Measurements from ENCODE around the gene ARL8A.
"Not testable (repeated sequence)": the region's sequence is repeated elsewhere in the genome, so short reads cannot be mapped to it uniquely, and the experiment has no call there.

ARL8A gene

GRCh38 chr1:202158810-202159533 is 14.4 kb upstream of the ARL8A start:
- no peak for DNase-seq (ENCODE audit: low read depth)

DNA sequence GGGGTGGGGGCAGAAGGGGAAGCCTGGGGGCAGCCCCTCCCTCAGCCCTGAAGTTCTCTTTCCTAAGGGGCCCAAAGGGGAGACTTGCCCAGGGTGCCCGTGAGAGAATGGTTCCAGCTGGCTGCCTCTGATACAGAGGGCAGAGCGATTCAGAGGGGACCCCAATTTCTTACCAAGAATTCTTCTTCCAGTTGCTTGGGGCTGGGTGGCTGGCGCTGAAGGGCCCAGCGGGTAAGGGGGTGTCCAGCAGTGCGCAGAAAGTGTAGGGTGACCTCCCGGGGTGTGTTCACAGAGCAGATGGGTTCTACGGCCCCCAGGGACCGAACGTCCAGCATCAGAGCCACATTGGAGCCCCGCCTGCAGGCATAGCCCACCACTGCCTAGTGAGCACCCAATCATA is 13.4 kb upstream of the ARL8A start:
- no peak for DNase-seq (ENCODE audit: low read depth)

- no peak for DNase-seq (ENCODE audit: low read depth)
These were observed 12.1 kb upstream of the ARL8A start for GRCh38 chr1:202156590-202156989.

DNA sequence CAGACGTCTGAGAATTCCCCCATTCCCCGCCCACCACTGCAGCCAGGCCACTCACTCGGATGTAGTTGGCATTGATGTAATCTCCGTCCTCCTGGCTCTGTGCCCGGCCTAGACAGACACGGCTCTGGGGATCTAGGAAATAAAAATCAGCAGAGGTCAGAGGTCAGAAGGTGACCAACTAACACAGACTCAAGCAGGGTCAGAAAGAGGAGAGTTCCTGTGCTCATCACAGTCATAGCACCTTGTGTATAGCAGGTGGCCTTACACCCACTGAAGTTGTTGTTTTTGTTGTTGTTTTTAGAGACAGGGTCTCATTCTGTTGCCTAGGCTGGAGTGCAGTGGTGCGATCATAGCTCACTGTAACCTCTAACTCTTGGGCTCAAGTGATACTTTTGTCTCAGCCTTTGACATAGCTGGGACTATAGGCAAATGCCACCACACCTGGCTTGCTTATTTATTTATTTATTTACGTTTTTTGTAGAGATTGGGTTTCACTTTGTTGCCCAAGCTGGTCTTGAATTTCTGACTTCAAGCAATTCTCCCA is 11.0 kb upstream of the ARL8A start:
- no peak for DNase-seq (ENCODE audit: low read depth)

- peak; percentile 51 for DNase-seq (ENCODE audit: low read depth)
These were observed 10.4 kb upstream of the ARL8A start for GRCh38 chr1:202154766-202155477.

DNA sequence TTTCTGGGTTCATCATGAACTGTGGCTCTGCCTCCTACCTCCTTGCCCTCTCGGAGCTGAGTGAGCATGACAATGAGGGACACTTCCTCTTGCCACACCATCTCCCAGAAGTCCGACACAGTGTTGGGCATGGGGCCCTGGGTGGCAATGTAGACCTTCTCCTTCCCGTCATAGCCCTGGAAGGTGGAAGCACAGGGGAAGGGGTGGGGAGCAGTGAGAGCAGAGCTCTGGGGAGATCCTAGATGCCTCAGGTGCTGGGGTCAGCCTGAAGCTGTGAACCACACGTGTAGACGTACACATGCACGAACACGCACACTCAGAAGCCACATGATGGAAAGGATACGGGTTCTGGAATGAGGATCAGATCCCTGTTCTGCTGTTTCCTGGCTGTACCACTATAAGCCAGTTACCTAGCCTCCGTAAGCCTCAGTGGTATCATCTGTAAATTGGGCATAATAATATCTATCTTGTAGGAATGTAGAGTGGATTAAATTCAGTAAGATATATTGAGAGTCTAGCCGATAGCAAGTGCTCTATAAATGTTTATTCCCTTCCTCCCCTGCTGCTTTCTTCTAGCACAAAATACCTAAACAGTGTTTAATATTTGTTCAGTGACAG is 9.7 kb upstream of the ARL8A start:
- no peak for DNase-seq (ENCODE audit: low read depth)

DNA sequence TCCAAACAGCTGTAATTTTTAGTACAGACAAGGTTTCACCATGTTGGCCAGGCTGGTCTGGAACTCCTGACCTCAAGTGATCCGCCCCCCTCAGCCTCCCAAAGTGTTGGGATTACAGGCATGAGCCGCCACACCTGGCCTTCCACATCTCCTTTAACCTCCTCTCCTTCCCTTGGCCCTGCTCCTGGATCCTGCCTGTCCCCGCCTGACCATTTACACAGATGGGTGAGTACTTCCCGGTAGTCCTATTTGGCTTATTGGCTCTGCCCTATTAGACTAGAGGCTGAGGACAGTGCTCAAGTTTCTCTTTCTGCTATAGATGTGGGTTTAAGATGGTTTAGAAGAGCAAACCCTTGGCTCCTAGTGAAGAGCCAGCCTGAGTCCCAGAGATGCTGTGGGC is 8.7 kb upstream of the ARL8A start:
- DNase-seq (ENCODE audit: low read depth), result no peak

DNA sequence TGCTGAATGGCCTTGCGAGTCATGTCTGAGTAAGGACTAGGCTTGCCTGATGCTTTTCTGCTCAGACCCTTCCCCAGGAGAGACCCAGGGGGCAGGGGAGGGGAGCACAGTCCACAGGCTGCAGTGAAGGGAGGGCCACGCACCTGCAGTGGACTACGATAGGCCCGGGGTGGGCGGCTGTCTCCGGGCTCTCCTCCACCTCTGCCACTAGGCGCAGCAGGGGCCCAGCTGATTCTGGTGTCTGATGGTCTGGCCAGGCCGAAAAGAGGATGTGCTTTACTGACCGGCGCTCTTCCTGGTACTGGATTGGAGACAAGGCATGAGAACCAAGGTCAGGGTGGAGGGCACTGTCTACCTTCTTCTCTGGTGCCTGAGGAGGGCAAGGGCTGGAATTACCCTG is 7.9 kb upstream of the ARL8A start:
- no peak for DNase-seq (ENCODE audit: low read depth)

GRCh38 chr1:202151045-202151444 is 6.5 kb upstream of the ARL8A start:
- no peak for DNase-seq (ENCODE audit: low read depth)

DNA sequence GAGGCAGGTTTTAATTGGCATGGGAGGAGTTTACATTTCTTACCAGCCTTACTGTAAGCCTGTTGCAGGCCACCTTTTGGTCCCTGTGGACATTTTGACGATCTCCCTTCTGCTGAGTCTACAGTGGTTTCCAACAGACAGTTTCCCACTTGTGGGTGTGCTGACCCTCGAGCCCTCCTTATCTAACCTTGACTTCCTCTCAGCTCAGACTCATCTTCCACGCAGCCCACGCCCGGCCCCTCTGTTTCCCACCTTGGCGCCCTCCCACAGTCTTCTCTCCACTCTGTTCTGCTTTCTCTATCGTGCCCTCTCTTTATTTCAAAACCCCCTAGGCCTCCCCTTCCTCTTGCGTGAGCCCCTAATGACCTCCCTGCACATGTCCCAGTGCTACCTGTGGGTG is 6.1 kb upstream of the ARL8A start:
- DNase-seq (ENCODE audit: low read depth), result no peak

DNA sequence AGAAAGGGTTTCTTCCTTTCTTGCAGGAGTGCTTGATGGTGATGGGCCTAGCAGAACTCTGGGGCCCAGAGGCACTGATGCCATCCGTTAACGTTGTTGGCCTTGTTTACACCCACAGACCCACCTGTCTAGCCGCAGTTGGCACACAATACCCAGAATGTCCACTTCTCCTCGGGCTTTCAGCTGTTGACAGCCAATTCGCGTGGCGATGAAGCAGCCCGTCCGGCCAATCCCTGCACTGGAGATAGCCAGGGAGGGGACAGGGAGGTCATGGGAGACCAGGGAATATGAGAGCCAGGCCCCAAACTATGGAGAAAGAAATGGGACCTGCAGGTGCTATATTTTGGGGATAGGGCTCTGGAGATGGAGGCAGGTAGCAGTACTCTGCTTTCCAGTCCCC is 5.7 kb upstream of the ARL8A start:
- DNase-seq (ENCODE audit: low read depth), result no peak

DNA sequence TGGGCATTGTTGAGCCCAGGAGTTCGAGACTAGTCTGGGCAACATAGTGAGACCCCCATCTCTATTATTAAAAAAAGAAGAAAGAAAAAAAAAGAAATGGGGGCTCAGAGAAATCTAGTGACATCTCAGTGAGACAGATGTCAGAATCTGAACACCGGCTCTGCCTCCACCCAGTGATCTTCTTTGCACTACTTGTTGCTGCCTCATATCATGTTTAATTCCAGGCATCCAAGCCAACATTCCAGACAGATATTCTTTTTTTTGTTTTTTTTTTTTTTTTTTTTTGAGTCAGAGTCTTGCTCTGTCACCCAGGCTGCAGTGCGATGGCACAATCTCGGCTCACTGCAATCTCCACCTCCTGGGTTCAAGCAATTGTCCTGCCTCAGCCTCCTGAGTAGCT is 5.0 kb upstream of the ARL8A start:
- no peak for DNase-seq (ENCODE audit: low read depth)

DNA sequence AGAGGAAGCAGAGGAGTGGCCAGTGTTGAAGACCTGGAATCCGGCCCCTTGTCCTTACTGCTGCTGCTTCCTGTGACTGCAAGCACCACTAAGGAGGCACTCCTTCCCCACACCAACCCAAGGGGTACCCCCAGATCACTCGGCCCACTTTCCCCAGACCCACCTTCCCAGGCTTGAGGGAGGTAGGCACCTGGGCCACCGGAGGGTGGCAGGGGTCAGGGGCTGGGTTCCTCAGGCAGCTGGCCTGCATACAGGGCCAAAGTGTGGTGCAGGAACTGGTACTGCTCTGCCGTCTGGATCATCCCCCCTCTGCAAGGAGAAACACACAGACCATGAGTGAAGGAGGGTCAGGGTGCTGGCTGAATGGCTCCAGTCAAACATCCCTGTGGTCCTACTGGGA is 3.9 kb upstream of the ARL8A start:
- no peak for DNase-seq (ENCODE audit: low read depth)

- no peak for DNase-seq (ENCODE audit: low read depth)
These were observed 2.5 kb upstream of the ARL8A start for GRCh38 chr1:202146993-202147392.

DNA sequence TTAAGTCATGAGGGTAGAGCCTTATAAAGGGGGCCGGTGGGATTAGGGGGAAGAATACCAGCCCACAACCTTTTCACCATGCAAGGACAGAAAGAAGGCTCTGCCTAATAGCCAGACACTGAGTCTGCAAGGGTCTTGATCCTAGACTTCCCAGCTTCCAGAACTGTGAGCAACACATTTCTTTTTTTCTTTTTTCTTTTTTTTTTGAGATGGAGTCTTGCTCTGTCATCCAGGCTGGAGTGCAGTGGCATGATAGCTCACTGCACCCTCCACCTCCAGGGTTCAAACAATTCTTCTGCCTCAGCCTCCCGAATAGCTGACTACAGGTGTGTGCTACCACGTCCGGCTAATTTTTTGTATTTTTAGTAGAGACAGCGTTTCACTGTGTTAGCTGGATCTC is 1.7 kb upstream of the ARL8A start:
- DNase-seq (ENCODE audit: low read depth), result no peak

GRCh38 chr1:202145744-202146140 is 1.2 kb upstream of the ARL8A start:
- DNase-seq (ENCODE audit: low read depth), result not testable (repeated sequence)

DNA sequence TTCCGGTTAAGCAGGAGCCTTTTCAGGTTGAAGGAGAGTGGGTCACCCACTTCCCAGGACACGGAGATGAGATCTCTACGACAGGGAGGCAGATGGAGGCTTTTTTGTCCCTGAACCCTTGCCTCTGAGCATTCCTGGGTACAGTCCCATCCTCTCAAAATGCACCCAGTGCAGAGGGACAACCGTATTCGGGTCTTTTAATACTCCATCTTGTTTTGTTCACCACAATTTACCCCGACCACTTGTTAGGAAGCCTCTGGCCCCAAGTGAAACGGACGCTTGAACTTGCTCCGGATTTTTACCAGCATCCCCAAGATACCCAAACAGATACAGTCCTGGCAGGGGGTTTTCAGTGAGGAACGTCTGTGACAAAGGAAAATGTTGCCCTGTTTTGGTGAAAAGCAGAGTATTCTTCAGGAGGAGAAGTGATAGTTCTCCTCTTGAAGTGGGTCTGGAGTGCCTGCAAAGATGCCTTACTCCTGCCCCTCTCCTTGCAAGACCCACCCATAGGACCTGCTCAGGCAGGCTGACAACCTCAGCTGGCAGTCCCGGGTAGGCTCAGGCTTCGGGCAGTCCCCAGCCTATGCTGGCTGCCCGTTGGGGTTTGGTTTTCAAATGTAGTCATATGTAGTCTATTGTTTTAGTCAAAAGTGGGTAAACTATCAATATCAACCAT is 669 bp upstream of the ARL8A start:
- DNase-seq (ENCODE audit: low read depth), result no peak

DNA sequence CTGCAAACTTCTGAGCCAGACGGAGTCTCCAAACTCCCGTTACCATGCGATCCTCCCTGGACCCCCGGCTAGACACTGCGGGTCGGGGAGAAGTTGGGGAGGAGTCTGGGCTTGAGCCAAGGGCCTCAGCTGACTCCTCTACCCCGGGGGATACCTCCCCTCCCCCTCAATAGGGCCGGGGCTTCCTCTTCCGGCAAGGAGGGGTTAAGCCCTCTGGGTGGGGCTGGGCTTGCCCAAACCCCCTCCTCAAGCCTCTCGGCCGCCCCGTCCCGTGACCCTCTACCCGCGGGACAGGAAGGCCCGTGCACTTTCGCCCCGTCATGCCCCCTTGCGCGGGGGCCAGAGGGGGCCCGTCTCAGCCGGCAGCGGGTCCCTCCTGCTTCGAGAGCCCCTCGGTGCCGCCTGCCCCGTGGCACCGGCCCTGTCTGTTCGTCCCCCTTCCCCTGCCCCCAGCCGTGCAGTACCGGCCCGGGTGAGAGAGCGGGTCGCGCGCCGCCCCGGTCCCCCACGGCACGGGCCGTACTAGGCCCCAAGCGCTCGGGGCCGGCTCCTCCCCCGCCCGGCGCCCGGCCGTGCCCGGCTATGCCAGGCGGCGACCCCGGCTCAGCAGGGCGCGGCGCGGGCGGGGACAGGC is 652 bp downstream of the ARL8A start:
- DNase-seq (ENCODE audit: low read depth), result no peak

GRCh38 chr1:202143011-202143767 is 1.3 kb downstream of the ARL8A start:
- DNase-seq (ENCODE audit: low read depth), result no peak

GRCh38 chr1:202141468-202141867 is 3.1 kb downstream of the ARL8A start:
- not testable (repeated sequence) for DNase-seq (ENCODE audit: low read depth)

DNA sequence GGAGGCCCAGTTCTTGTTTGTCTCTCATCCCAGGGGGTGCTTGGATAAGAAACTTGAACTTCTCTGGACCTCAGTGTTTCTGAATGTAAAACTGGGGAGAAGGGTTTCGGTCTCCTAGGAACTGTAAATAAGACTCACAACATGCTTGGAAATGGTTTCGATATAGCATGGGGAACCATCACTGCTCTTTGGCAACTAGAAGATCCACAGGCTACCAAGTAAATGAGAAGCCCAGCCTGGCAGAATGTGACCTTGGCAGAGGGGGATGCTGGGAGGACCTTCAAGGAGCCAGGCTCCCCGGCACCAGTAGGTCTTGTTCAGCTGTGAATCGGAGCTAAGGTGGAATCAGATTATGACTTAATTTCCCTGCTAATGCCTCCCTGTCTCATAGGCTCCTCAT is 3.7 kb downstream of the ARL8A start:
- no peak for DNase-seq (ENCODE audit: low read depth)
